NCI-H2081 treated with DMSO at 0.1 percent for 48 hours (cell line): ENCODE measurements around the gene USB1.
"Not testable (repeated sequence)": the region's sequence is repeated elsewhere in the genome, so short reads cannot be mapped to it uniquely, and the experiment has no call there.

Experiments used
- DNase-seq: peaks from one replicate; lab custom pipeline; 2025; lab: John Stamatoyannopoulos, UW

Gene USB1

DNA sequence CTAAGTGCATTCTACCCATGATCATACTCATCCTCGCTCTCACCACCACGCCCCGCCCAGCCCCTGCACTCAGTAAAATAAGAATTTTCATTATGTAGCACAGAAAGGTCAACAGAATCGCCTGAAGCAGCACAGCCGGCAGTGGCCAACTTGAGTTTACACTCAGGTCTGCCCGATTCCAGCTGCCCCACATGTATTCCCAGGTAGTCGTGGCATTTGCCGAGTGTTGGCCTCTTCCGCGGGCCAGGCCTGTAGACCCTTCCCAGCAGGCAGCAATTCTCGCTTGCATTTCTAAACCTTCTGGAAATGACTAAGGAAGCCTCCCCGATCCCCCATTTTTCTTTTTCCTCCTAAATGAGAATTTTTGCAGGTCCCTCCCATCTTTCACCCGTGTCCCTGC lies 30.9 kb upstream of the USB1 start:
- DNase-seq, result no peak

- no peak for DNase-seq
These were observed 30.2 kb upstream of the USB1 start, which contains the start of gene CNGB1 for GRCh38 chr16:57970970-57971369. CNGB1 (minus strand) TSS chr16:57971128; CDS start chr16:57967286, 3,842 bp downstream.

DNA sequence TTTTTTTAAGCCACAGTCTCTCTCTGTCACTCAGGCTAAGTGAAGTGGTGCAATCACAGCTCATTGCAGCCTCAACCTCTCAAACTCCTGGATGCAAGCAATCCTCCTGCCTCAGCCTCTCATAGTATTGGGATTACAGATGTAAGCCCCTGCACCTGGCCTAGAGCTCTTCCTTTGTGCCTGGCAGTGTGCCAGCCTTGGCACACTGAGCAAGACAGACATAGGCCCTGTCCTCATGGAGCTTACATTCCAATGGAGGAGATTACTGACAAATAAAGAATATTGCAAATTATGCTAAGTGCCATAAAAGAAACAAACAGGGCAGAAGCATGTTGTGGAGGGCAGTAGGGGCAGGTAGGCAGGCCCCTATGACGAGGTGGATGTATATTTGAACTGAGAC lies 29.4 kb upstream of the USB1 start:
- no peak for DNase-seq

DNA sequence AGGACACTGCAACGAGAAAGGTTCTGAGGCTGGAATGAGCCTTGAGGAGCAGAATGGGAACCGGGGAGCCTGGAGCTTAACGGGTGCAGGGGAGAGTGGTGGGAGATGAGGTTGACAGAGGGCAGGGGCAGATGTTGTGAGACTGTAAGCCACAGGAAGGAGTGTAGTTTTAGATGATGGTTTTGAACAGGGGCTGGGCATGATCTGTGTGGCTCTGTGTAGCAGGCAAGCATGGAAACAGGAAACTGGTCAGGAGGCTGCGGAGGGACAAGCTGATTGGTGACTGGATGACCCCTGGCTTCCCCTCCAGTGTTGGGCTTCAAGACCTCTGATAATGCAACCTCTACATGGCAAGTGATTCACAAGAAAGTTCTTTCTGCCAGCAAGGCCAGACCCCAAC lies 28.9 kb upstream of the USB1 start:
- DNase-seq, result no peak

DNA sequence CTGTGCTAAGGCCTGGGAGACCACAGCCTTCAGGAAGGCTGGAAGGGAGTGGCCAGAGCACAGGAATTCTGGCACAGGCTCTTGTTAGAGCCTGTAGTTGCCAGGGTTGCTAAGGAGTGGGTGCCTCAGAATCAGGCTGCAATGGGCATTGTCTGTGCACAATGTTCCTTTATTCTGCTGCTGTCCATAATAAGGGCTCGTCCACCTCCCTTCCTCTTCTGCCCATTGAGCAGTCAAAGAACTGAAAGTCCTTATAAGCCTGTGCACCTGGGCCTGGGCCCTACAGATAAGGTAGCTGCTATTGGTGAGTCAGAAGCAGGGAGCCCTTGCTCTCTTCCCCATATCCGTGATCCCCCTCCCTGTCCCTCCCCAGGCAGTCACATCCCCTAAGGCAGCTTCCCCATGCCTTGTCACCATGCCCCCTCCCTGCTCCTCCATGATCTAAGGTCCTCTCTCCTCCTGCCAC lies 24.8 kb upstream of the USB1 start:
- no peak for DNase-seq

DNA sequence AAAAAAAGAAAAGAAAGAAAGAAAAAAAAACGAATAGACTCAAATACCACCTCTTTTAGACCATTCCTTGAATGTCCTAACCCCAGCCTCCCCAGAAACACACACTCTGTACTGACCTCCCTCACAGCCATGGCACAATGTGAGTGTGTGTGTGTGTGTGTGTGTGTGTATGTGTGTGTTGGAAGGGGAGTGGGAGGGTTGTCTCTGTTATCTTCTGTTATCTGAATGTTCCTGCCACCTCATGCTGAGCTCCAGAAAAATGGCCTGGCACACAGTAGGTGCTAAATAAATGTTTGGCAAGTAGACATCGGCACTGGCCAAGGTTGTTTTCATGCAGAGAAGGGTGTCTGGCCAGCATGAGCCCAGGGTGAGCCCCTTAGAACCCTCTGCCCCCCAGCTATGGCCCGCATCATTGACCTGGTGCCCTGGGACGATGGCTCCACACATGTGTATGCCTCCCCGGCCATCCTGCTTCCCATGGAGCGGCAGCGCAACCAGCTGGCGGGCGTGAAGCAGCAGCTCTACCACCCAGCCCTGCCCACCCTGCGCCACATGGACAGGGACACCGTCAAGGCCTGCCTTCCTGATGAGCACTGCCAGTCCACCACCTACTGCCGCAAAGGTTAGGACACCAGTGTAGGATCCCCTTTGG lies 23.7 kb upstream of the USB1 start:
- no peak for DNase-seq

DNA sequence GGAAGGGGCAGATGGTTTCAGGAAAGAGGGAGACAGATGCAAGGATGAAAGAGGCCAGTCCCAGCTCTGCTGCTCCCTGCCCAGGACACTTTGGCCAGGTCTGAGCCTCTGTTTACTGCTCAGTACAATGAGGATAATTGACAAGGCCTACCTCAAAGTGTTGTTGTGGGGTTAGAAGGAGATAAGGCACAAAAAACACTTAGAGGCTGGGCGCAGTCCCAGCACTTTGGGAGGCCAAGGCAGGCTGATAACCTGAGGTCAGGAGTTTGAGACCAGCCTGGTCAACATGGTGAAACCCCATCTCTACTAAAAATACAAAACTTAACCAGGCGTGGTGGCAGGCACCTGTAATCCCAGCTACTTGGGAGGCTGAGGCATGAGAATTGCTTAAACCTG lies 23.1 kb upstream of the USB1 start:
- DNase-seq, result not testable (repeated sequence)

DNA sequence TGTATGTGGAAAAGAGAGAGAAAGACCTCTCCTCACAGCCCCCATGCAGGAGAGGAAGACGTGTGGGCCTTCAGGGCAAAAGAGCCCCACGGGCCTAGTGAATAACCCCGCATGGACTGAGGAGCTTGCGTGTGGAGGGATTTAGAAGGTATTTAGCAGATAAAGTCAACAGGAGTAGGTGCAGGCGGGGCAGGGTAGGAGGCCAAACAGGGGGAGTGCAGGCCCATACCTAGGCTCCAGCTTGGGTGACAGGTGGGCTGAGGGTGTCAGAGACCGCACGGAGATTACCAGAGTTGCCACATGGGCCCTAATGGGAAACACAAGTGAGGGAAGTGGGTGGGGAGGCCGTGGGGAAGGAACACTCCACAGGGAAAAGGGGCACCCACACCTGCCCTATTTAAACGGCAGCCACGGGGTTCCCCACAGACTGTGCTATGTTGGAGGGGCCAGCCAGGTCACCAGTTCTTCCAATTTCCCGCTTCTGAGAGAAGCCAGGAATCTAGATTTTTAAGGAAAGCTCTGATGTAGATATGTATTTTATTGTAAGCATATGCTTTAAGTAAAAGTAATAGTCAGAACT lies 22.1 kb upstream of the USB1 start:
- no peak for DNase-seq

GRCh38 chr16:57981636-57982035 lies 19.6 kb upstream of the USB1 start:
- DNase-seq, result no peak

- DNase-seq, result no peak
These were observed 18.8 kb upstream of the USB1 start for GRCh38 chr16:57982385-57982784.

GRCh38 chr16:57984443-57985203 lies 16.6 kb upstream of the USB1 start:
- DNase-seq, result no peak

DNA sequence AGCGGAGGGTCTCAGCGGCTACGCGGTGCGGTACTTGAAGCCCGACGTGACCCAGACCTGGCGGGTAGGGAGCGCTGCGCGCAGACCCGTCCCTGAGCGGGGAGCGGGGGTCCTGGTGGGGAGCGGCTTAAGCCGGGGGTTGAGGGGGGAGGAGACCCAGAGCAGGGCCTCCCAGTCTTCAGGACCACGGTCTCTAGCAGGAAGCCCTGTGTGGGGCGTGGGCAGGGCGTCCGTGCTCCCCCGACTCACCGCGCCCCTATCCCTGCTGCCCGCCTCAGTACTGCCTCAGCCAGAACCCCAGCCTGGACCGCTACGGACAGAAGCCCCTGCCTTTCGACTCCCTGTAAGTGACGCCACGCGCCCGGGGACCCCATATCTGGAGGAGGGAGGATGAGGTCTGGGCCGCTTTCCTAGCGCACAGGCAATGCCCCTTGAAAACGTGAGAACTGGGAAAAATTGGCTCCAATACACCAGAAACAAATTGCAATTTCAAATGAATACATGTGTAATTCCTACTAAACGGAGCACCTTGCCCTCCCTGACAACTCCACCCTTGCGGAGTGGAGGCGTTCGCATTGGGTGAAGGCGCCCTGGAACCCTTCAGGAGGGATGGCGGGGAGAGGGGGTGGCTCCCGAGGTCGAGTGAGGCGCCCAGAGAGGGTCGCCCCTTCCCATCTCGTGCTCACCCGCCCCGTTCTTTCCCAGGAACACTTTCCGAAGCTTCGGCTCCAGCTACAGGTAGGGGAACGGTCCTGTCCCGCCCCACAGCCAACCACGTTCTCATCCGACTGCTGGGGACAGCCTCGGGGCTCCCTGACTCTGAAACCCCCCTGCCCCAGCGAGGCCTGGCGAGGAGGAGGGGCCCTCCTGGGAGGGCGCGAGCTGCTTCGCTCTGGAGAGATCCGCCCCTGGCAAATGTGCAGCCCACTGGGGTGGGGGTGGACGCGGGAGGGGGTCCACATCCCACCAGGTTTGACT lies 15.7 kb upstream of the USB1 start:
- no peak for DNase-seq

- DNase-seq, result no peak
These were observed 15.0 kb upstream of the USB1 start for GRCh38 chr16:57986196-57986595.

- DNase-seq, result no peak
These were observed 13.6 kb upstream of the USB1 start for GRCh38 chr16:57987441-57988177.

DNA sequence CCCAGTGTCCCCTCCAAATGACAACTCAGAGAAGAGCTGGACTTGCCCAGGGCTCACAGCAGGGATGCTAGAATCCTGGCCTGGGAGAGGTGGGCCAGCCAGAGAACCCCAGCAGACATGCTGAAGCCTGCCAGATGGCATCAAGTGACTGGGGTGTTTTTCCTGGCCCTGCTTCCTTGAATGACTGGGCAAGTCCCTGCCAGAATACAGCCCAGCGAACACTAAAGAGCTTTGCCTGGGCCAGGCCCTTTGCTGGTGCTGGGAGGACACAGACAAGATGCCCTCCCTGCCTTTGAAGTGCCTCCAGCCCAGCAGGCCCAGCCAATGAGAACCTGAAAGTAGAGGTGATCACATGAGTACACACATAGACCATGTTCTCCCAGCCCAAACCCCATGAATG lies 12.3 kb upstream of the USB1 start:
- no peak for DNase-seq

DNA sequence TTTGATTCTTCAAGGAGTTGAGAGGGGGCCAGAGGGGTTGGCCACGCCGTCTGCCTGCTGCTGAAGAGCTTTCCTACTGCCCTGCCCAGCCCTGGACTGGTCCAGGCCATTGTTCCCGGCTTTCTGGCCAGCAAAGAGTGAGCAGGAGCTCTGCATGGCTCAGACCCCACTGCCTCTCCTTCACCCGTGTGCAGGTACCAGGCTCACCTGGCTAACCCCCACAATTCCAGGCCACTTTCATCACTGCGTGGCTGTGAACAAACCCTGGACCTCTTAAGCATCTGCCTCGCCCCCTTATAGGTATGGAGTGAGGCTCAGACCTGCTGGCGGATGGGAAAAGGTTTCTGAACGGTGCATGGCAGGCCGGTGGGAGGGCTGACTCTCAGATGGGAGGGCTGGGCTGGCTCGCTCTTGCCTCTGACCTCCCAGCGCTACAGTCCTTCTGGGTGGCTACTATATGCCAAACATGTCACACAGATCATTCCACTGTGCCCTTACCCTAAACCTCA lies 9.6 kb upstream of the USB1 start:
- no peak for DNase-seq

- no peak for DNase-seq
These were observed 9.1 kb upstream of the USB1 start for GRCh38 chr16:57992084-57992483.

DNA sequence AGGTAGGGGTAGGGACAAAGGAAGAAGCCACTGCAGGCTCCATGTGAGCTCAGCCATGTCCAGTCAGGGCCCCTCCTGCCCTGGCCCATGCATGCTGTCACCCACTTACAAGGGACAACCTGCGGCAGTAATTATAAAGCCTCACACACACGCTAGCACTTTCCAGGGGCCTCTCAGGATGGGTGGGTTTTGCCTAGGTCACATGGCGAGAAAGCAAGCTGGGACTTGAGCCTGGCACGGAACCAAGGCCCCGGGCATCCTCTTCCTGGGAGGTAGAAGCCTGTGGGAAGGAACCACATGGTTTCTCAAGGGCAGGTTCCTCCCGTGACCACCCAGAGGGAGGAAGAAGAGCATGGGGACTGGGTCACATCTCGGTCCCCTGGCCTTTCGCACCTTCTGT lies 7.8 kb upstream of the USB1 start:
- no peak for DNase-seq

GRCh38 chr16:57993897-57994296 lies 7.3 kb upstream of the USB1 start:
- no peak for DNase-seq

GRCh38 chr16:57994361-57994760 lies 6.8 kb upstream of the USB1 start:
- no peak for DNase-seq

- DNase-seq, result no peak
These were observed 6.4 kb upstream of the USB1 start for GRCh38 chr16:57994778-57995177.
